GM12872 (cell line): ENCODE measurements around the gene WARS2.

Source experiments
- TF ChIP-seq, protein P1 (sequence below): IDR thresholded peaks from 3 replicates; pipeline ENCODE4 v1.5.1; 2011; ENCODE audit warnings: low read depth, mild to moderate bottlenecking, low read length, moderate library complexity; ENCODE audit not compliant: insufficient read depth

Gene WARS2

DNA sequence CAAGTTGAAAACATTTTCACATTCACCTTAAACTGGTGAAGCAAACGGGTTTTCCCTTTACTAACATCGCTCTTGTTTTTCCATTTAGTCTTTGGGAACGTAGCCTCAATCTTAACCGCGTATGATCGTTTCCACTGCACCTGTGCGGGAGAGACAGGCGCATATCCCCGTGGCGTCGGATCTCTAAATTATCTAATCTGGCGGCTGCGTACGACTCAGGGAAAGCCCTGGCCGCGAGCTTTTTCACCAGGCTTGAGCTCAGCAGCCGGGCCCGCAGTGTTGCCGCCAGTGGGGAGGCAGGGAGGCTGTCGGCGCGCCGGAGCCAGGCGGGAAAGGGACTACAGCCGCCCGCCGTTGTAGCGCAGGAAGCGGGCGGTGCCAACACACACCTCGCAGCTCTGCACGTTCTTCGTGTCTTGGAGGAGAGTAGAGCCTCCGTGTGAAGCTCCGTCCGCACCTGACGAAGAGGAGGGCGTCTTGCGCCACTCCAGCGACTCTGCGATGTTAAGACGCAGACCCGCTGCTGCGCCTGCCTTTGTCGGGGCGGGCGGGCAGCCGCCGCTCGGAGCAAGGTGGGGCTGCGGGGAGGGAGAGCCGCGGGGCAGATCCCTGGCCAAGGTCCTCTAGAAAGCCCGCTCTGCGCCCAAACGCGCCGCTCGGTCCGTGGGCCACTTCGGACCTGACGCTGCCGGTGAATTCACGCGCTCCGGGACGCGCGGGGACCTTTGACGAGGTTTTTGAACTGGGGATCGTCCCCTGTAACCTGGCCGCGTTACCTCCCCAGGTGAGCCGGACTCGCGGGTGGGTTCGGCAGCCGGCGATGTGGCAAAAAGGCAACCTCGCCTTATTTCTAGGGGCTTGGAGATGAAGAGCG is 133.8 kb downstream of the WARS2 start:
- TF ChIP-seq, protein P1, sequence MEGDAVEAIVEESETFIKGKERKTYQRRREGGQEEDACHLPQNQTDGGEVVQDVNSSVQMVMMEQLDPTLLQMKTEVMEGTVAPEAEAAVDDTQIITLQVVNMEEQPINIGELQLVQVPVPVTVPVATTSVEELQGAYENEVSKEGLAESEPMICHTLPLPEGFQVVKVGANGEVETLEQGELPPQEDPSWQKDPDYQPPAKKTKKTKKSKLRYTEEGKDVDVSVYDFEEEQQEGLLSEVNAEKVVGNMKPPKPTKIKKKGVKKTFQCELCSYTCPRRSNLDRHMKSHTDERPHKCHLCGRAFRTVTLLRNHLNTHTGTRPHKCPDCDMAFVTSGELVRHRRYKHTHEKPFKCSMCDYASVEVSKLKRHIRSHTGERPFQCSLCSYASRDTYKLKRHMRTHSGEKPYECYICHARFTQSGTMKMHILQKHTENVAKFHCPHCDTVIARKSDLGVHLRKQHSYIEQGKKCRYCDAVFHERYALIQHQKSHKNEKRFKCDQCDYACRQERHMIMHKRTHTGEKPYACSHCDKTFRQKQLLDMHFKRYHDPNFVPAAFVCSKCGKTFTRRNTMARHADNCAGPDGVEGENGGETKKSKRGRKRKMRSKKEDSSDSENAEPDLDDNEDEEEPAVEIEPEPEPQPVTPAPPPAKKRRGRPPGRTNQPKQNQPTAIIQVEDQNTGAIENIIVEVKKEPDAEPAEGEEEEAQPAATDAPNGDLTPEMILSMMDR: no peak

GRCh38 chr1:119005724-119006405 is 134.6 kb downstream of the WARS2 start:
- TF ChIP-seq, protein P1: no peak

- TF ChIP-seq, protein P1: no peak
Measured at GRCh38 chr1:119004781-119005180, 135.7 kb downstream of the WARS2 start.

DNA sequence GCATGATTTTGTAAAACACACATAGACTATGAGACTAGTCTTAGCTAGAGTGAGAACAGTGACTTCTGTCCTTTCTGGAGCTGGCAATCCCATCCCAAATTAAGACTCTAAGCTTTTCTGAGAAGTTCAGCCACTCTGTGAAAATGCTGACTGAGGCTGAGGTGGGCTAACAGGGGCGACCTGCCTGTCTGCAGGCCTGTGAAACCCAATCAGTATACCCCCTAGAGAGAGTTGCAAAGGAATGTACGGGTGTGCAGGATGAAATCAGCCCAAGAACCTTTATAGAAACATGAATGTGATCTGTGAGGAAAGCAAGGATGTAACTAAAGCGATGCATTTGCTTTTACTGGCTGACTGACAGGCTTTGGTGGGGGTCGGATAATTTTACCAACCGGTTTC is 136.3 kb downstream of the WARS2 start:
- TF ChIP-seq, protein P1: no peak

- TF ChIP-seq, protein P1: peak; percentile 28; the same call in 1 of the 3 replicates
Measured at GRCh38 chr1:119003413-119004128, 136.9 kb downstream of the WARS2 start.

DNA sequence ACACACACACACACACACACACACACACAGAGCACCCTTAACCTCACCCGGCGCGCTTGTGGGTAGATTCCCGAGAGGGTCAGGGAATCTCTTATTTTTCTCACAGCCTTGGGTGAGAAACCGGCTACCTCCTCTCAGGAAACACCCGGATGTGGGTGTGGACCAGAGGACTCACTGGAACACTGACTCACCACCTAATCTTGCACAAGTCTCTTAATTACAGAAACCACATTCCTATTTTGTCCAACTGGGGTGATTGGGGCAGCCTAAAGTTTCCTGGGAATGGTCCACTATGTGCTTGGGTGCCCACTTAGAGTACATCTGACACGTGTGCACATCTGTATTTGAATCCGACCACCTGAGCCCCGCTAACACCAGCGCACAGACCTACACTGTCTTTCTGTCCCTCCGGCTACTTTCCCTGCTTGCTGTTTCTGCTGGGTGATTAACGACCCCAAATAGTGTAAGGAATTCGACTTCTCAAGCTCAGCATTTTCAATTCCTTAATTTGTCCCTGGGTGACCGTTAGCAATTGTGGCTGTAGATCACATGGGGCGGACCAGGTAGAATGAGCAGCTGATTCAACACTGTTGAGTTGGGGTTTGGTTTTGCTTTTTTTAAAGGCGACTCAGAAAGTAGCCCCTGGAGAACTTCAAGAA is 138.3 kb downstream of the WARS2 start:
- TF ChIP-seq, protein P1: no peak
